Stimulated activated CD4-positive, alpha-beta T cell treated with anti-CD3 and anti-CD28 coated beads, Interleukin-2, amount 100 ng/mL, for 24 hours (primary cell): Measurements from ENCODE around the gene ASRGL1.
"Not testable (repeated sequence)": the region's sequence is repeated elsewhere in the genome, so short reads cannot be mapped to it uniquely, and the experiment has no call there.

ENCODE experiments used
- DNase-seq, 2 donors: peaks; one replicate each; pipeline ENCODE4 v3.0.0-alpha.2; 2020

ASRGL1 gene

DNA sequence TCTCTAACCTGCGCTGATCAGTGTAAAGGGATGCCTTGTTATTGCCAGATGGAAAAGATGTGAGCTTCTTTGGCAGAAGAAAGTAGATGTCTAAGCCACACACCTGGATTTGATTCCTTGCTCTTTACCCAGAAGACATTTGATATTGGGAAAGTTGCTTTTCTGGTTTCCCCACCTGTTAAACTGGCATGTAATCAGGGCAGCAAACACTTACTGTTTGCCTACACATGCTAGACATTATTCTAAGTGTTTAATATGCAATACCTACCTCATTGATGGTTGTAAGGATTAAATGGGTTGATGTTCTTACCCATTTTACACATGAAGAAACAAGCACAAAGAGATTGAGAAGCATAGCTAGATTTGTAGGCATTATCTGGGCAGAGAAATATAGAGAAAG, 16.6 kb downstream of the ASRGL1 start:
- DNase-seq = no peak

GRCh38 chr11:62358273-62358672, 21.0 kb downstream of the ASRGL1 start:
- DNase-seq = no peak

GRCh38 chr11:62359475-62359874, 22.2 kb downstream of the ASRGL1 start:
- no peak for DNase-seq

DNA sequence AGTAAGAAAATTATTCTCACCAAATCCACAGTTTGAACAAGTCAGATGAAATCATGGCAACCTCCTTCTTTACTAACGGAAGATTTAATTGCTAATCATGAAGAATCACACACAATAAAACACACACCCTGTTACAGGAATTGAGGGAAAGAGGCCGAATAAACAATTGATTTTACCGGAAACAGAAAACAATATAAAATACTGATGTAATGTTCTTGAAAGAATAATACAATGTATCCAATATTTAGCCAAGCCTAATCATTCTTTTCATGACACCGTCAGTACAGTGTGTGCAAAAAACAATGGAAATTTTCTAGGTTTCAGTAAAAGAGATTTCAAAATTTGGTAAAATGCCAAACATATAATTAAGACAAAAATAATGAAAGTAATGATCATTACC, 23.4 kb downstream of the ASRGL1 start:
- DNase-seq = no peak

DNA sequence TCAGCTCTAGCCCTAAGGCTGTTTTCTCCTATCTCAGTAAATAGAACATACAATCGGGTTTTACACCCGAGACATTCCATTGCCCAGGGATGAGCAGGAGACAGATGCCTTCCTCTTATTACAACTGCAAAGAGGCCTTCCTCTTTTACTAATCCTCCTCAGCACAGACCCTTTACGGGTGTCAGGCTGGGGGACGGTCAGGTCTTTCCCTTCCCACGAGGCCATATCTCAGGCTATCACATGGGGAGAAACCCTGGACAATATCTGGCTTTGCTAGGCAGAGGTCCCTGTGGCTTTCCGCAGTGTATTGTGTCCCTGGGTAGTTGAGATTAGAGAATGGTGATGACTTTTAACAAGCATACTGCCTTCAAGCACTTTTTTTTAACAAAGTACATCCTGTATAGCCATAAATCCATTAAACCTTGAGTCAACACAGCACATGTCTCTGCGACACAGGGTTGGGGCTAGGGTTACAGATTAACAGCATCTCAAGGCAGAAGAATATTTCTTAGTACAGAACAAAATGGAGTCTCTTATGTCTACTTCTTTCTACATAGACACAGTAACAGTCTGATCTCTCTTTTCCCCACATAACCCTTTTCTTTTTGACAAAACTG, 31.7 kb downstream of the ASRGL1 start:
- not testable (repeated sequence) for DNase-seq

DNA sequence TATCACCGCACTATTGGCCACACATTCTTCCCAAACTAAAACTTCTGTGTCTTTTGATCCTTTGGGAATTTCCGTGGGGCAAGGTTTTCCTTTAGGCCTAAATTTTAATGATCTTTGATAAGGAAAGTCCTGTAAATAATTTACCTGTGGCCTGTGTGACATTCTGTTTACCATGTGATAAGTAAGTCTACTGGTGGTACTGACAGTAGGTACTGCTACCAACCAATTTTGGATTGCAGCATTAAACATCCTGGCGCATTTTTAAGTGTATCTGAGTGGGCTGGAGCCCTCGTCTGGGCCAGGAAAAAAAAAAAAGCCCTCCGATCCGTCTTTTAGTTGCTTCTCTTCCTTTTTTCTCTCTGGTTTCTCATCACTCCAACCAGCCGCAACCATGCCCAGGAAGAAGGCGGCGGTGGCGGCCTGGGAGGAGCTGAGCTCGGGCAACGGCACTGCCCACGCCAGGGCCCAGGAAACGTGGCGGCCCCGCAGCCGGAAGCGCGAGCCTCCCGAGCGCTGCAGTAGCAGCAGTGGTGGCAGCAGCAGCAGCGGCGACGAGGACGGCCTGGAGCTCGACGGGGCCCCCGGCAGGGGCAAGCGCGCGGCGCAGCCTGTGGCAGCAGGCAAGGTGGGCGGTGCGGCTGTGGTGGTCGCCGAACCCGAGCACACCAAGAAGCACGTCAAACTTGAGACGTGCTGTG, 33.6 kb downstream of the ASRGL1 start:
- peak; percentile 32 to 57 for DNase-seq

GRCh38 chr11:62372871-62373270, 35.6 kb downstream of the ASRGL1 start:
- DNase-seq = no peak

GRCh38 chr11:62373464-62374119, 36.3 kb downstream of the ASRGL1 start:
- no peak for DNase-seq

- DNase-seq = no peak
These were observed 37.6 kb downstream of the ASRGL1 start for GRCh38 chr11:62374801-62375200.

DNA sequence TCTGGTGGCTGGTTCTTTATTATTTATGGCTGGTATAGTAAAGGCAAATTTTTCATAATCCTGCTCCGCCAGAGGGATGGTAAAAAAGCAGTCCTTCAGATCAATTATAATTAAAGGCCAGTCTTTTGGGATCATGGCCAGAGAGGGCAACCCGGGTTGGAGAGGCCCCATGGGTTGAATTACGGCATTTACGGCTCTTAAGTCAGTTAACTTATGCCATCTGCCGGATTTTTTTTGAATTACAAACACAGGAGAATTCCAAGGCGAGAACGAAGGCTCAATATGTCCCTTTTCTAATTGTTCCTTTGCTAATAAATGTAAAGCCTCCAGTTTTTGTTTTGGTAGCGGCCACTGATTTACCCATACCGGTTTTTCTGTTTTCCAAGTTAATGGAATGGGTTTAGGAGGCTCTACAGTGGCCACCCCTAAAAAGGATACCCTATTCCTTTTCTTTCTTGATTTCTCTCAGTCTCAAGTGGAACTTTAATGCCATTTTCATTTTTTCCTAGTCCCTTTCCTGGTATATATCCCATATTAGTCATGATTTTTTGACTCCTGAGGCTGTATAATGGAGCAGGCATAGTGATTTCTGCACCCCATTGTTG, 41.3 kb downstream of the ASRGL1 start:
- not testable (repeated sequence) for DNase-seq

GRCh38 chr11:62379586-62379985, 42.3 kb downstream of the ASRGL1 start:
- not testable (repeated sequence) for DNase-seq

- DNase-seq = peak; percentile 25 to 41
These were observed 43.6 kb downstream of the ASRGL1 start for GRCh38 chr11:62380821-62381245.

DNA sequence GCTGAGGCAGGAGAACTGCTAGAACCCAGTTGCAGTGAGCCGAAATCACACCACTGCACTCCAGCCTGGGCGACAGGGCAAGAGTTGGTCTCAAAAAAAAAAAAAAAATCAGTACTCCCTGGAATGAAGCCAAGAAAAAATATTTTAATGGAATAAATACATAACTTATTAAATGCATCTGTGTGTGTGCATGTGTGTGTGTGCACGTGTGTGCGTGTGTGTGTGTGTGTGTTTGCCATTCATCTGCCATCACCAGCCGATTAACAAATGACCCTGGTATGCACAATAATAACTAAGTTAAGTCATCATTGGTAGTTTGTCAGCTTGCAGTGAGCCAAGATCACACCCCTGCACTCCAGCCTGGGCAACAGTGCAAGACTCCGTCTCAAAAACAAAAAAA, 46.6 kb downstream of the ASRGL1 start:
- no peak for DNase-seq

DNA sequence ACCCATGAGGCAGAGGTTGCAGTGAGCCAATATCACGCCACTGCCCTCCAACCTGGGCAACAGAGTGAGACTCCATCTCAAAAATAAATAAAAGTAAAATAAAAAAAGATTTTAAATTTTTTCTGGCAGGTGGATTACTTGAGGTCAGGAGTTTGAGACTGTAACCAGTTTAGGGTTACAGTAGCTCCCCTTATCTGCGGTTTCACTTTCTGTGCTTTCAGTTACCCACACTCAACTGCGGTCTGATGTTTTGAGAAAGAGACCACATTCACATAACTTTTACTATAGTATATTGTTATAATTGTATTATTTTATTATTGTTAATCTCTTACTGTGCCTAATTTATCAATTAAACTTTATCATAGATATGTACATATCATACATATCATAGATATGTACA, 48.8 kb downstream of the ASRGL1 start:
- DNase-seq = not testable (repeated sequence)

DNA sequence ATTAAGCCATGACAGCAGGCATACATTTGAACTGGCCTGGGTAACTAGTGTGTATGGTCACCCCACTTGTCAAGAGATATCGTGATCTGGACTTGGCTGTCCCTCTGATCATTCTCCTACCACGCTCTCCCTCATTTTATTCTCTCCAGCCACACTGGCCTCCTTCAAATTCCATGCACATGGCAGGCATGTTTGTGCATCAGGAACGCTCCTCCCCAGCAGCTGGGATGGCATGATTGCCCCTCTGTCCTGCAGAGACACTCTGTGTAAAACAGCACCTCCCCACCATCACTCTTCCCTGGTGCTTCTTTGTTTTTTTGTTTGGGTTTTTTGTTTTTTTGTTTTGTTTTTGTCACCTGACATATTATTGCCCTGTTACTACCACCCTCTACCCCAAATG, 50.1 kb downstream of the ASRGL1 start:
- no peak for DNase-seq

GRCh38 chr11:62388999-62389398, 51.8 kb downstream of the ASRGL1 start:
- DNase-seq = no peak

GRCh38 chr11:62390237-62390636, 53.0 kb downstream of the ASRGL1 start:
- DNase-seq = no peak

GRCh38 chr11:62390722-62391121, 53.5 kb downstream of the ASRGL1 start:
- no peak for DNase-seq

- no peak for DNase-seq
These were observed 54.6 kb downstream of the ASRGL1 start for GRCh38 chr11:62391642-62392425.

DNA sequence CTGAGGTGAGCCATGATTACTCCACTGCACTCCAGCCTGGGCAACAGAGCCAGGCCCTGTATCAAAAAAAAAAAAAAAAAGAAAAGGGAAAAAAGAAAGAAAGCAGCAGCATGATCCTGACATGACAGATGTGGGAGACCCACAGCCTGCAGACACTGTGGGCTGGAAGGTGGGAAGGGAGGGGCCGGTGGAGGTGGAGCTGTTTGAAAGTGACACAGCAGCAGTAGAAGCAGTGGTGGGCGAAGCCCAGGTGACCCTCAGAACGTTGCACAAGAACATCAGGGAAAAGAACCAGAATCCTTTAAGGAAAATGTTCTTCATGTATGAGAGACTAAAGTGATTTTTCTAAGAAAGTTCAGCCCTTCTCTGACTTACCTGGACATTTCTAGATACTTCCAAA, 55.3 kb downstream of the ASRGL1 start:
- no peak for DNase-seq

DNA sequence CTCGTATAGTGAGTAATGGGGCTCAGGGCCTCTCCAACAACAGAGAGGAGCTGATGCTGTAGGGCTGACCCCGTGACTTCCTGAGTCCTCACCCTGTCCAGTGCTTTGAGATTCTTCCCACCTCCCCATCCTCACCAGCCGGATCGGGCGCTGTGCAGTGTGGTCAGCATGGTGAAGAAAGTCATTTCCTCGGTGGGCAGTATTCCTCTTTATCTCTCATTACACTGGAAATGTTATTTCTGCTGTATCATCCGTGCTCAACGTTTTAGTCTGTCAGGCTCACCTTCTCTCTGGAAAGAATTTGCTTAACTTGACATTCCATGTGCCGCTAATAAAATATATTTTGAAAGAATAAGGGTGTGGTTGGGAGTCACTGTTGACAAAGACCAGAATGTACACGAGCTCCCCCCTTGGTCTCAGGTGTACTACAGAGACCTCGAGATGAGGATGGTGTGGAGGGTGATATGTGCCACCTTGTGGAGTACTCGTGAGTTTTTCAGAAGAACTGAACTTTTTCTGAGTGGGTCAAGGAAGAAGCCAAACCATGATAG, 55.9 kb downstream of the ASRGL1 start:
- no peak for DNase-seq

- DNase-seq = no peak
These were observed 56.5 kb downstream of the ASRGL1 start for GRCh38 chr11:62393735-62394134.
